GM21717 (cell line): ENCODE measurements around the gene APOBEC3F.
A peak's percentile ranks its signal among the peaks of the same experiment; 100 is the strongest.
"Not testable (repeated sequence)": the region's sequence is repeated elsewhere in the genome, so short reads cannot be mapped to it uniquely, and the experiment has no call there.

Experiments
- ATAC-seq: cut with Tn5 transposase; IDR thresholded peaks from one replicate; pipeline ENCODE4 v1.9.1; 2021; ENCODE audit warnings: mild to moderate bottlenecking, moderate library complexity; ENCODE audit not compliant: unreplicated experiment

The APOBEC3F gene

DNA sequence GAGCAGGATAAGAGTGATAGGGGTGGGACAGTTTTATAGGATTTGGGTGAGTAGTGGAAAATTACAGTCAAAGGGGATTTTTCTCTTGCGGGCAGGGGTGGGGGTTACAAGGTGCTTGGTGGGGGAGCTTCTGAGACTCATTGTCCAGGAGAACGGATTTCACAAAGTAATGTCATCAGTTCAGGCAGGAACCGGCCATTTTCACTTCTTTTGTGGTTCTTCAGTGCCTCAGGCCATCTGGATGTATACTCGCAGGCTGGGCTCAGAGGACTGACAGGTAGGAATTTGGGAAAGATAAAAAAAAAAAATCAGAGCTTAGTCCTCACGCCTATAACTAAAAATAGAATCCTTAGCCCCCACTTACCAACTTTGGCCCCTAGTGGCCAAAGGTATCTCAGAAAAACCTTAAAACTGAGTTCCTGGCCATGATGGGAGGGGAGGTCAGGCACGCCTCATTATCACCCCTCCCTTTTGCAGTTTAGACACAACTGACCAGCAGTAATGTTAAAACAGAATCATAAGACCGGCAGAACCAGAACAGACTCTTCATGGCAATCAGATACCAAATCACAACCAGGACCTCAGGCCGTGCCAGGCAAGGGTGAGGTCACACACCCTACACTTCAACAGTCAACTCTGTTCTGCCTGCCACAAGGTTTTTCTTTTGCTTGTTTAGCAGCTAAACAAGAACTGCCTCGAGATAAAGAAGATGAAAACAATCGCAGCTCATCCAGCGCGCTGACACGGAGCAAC, 27.5 kb downstream of the APOBEC3F start:
- ATAC-seq = no peak

GRCh38 chr22:39070186-39070585, 29.5 kb downstream of the APOBEC3F start:
- no peak for ATAC-seq

- ATAC-seq = not testable (repeated sequence)
Measured at GRCh38 chr22:39072581-39072981, 31.9 kb downstream of the APOBEC3F start.

- ATAC-seq = no peak
Measured at GRCh38 chr22:39073981-39074380, 33.3 kb downstream of the APOBEC3F start.

GRCh38 chr22:39076155-39077025, 35.7 kb downstream of the APOBEC3F start:
- not testable (repeated sequence) for ATAC-seq

DNA sequence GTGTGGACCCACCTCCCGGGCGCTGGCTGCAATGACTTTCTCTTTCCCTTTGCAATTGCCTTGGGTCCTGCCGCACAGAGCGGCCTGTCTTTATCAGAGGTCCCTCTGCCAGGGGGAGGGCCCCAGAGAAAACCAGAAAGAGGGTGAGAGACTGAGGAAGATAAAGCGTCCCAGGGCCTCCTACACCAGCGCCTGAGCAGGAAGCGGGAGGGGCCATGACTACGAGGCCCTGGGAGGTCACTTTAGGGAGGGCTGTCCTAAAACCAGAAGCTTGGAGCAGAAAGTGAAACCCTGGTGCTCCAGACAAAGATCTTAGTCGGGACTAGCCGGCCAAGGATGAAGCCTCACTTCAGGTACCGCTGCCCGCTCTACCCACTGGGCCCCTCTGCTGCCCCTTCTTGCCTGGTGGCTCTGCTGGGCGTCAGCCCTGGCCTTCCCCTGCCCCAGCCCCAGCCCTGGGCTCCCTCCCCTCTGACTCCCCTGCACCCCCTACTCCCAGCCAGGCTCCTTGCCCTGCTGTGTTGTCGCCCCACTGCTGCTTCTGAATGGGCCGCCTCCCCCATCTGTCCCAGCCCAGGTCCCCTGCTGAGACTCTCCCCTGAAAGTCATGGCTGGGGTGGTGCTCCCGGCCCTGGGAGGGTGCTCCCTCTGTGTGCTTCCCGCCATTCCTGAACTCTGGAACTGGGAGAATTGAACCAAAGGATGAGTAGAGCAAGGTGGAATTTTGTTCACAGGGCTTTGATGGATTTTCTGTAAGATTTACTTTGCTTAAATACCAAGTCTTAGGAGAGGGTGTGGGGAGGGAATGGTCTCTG, 36.6 kb downstream of the APOBEC3F start, which contains the start of gene APOBEC3G:
Gene APOBEC3G, plus strand, starts transcription at position 250 of the 815 bp plus-strand sequence. Its CDS starts 87 bp downstream, at position 337.
- ATAC-seq = peak; percentile 60

- not testable (repeated sequence) for ATAC-seq
Measured at GRCh38 chr22:39077912-39078311, 37.2 kb downstream of the APOBEC3F start.

- no peak for ATAC-seq
Measured at GRCh38 chr22:39078329-39078728, 37.7 kb downstream of the APOBEC3F start.

- ATAC-seq = not testable (repeated sequence)
Measured at GRCh38 chr22:39079054-39079637, 38.5 kb downstream of the APOBEC3F start.

- no peak for ATAC-seq
Measured at GRCh38 chr22:39080052-39080762, 39.5 kb downstream of the APOBEC3F start.

GRCh38 chr22:39081016-39081415, 40.4 kb downstream of the APOBEC3F start:
- no peak for ATAC-seq

GRCh38 chr22:39081598-39081997, 40.9 kb downstream of the APOBEC3F start:
- no peak for ATAC-seq

GRCh38 chr22:39083212-39084165, 42.8 kb downstream of the APOBEC3F start:
- no peak for ATAC-seq

DNA sequence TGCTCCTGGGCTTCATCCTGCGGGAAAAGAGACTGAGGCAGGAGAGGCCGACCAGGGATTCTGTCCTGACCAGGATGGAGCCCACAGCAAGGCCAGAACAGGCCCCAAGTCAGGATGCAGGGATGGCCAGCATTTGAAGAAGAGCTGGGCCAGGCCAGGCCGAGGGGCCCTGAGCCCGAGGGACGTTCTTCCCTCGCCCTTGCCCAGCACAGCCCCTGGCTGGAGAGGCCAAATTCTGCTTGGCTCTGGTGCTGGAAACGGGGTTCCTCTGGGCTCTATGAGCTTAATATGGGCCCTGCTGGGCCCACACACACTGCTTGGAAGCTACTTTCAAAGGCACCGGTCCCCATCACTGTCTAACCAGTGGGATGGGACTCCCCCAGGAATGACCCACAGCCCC, 44.0 kb downstream of the APOBEC3F start:
- ATAC-seq = no peak

GRCh38 chr22:39087098-39087497, 46.4 kb downstream of the APOBEC3F start:
- no peak for ATAC-seq

GRCh38 chr22:39087881-39088684, 47.4 kb downstream of the APOBEC3F start:
- no peak for ATAC-seq

DNA sequence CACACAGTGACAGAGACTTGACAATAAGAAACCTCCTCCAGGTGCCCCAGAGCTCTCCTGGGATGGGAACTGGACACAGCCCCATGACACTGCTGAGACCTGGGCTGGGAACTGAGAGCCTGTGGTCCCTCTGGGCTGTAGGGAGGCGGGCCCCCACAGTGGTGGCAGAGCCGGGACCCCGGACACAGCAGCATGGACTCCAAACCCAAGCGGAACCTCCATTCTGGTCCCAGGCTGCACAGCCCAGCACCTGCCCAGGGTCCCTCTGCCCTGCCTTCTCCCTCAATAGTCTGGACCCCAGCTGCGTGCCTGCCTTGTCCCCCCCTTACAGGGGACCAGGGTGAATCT, 48.0 kb downstream of the APOBEC3F start:
- no peak for ATAC-seq

GRCh38 chr22:39089928-39090327, 49.3 kb downstream of the APOBEC3F start:
- no peak for ATAC-seq
